ENCODE data around the gene DNAAF8.

DNAAF8 gene

DNA sequence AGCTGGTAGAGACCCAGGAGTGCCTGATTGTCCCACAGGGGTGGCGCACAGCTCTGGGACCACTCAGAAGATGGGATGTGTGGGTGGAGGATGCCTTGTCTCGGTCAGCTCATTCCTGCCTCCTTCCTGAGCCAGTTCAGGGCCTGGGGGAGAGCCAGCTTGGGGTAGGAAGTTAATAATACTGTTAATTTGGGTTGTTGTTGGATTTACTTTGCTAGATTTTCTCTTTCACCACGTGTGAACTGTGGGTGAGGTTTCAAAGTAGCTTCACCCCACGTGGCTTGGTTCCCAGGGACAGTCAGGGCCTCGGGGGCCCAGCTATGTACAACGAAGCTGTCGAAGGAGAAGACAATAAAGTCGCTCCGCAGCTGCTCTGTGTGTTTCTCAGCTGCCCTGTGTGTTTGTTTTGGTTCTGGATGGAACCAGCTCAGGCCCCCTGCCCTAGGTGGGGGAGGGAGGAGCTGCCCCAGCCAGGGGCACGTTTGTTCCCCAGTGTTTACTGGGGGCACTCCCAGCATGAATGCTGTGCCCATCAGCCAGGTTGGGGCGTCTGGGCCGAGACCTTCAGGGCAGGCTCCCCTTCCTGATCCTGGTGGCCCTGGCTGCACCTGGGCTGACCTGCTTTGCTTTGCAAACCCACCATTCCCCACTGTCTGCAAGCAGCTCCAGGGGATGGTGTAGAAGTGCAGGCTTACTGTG, 38.7 kb upstream of the DNAAF8 start:
- no peak for DNase-seq (ENCODE audit: low read depth in 2 of 3, low spot score in 1 of 3)

GRCh38 chr16:4696172-4696904, 38.0 kb upstream of the DNAAF8 start:
- no peak for DNase-seq (ENCODE audit: low read depth in 2 of 3, low spot score in 1 of 3)

GRCh38 chr16:4696905-4697847, 37.2 kb upstream of the DNAAF8 start:
- no peak for DNase-seq (ENCODE audit: low read depth in 2 of 3, low spot score in 1 of 3)

- no peak for DNase-seq (ENCODE audit: low read depth in 2 of 3, low spot score in 1 of 3)
Observed at GRCh38 chr16:4697848-4698291, 36.5 kb upstream of the DNAAF8 start.

DNA sequence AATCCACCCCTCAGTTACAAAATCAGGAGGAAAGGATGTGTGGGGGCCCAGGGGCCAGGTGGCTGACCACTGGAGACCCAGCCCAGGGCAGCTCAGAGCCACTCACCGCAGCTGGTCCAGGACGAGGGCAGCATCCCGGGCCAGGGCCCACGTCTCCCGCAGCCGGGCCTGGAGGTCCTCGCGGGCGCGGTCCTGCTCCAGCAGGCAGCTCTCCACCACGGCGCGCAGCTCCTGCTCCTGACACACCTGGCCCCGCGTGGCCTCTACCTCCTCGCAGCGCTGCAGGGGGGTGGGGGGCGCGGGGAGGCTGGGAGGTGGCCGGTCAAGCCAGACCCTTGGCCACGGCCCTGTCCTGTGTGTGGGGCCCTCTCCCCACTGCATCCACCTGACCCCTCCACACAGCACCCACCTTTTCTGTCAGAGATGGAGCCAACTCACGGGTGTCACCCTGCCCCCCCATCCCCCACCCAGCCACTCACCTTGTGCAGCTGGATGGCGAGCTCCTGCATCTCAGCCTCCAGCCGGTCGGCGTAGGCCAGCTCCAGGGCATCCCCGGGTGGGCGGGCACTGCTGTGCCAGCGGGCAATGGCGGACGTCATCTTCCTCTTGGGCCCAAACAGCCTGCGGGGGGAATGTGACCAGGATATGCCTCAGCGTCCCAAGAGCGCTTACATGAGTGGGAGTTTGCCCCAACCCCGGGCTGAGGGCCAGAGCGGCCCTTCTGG, 35.9 kb upstream of the DNAAF8 start:
- DNase-seq (ENCODE audit: low read depth in 2 of 3, low spot score in 1 of 3): no peak

DNA sequence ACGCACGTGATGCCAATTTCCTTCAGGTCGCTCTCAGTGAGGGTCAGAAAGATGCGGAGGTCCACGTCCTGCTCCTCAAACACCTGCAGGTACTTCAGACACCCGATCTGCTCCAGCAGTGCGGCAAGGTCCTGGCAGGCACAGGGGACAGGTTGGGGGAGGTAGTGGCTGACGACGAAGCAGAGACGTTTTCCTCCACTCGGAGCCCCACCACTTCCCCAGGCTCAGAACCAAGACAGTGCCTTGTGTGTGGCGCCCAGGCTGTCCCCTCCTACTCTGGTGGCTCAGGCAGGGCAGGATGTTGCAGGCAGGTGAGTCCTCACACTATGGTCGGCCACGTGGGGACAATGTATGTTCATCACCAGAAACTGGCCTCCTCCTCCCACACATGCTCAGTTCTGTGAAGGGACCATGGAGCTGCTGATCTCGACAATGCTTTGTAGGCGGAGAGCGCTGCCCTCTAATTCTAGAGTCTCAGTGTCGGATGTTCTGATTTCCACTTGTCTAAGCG, 35.2 kb upstream of the DNAAF8 start:
- no peak for DNase-seq (ENCODE audit: low read depth in 2 of 3, low spot score in 1 of 3)

- no peak for DNase-seq (ENCODE audit: low read depth in 2 of 3, low spot score in 1 of 3)
Observed at GRCh38 chr16:4700380-4700996, 33.8 kb upstream of the DNAAF8 start.

DNA sequence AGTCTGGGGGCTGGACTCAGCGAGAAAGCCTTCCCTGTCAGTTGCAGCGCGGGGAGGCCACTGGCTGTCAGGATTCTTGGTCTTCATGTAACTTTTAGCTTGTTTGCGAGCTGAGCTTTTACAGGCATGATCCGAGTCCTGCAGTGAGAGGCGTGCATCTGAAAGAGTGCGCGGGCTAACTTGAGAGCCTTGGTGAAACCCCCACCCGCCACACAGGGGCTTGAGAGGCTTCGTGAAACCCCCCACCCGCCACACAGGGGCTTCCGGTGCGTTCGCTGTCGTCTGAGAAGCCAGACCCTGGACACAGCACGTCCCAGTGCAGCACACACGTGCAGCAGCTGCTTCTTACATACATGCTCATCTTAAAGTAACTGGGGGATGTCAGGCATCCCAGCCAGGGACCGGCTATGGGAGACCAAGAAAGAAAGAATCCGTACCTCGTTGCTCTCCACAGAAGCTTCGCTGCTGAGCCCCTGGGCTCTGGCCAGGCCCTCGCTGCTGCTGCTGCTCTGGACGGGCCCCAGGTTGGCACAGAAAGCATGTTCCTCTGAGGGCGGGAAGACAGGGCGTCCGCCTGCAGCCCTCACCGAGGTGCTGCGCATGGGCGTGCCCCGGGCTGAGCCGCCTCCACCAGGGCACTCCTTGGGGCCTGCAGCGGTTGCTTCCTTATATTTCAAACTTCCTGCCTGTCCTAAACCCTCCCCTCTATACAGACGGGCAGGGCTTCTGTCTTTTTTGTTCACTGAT, 33.2 kb upstream of the DNAAF8 start:
- no peak for DNase-seq (ENCODE audit: low read depth in 2 of 3, low spot score in 1 of 3)

DNA sequence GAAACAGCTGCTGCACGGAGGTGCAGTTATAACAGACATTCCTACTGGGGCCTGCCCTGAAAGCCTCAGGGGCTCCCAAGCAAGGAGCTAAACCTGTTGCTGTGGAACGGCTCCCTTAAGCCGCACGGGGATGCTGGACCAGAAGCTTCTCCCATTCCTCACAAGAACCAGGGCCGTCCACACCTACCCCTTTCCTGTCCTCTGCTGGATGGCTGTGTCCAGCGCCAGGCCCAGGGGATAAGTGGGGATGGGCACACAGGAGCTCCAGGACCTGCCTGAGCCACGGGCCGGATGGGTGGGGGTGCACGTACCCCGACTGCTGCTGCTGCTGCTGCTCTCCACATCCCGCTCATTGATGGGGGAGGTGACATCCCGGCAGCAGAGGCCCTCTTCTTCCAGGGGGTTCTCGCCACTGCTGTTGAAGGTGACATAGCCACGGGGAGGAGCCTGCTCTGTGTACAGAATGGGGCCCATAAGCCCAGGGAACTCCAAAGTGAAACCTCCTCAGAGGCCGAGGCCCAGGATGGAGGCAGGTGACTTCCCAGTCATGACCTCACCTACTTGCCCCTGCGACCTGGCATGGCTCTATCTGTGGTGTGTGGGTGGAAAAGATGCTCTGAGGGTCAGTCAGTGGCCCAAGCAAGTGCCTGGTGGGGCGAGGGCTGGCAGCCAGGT, 32.4 kb upstream of the DNAAF8 start:
- no peak for DNase-seq (ENCODE audit: low read depth in 2 of 3, low spot score in 1 of 3)

GRCh38 chr16:4702466-4702808, 31.9 kb upstream of the DNAAF8 start:
- DNase-seq (ENCODE audit: low read depth in 2 of 3, low spot score in 1 of 3): no peak

DNA sequence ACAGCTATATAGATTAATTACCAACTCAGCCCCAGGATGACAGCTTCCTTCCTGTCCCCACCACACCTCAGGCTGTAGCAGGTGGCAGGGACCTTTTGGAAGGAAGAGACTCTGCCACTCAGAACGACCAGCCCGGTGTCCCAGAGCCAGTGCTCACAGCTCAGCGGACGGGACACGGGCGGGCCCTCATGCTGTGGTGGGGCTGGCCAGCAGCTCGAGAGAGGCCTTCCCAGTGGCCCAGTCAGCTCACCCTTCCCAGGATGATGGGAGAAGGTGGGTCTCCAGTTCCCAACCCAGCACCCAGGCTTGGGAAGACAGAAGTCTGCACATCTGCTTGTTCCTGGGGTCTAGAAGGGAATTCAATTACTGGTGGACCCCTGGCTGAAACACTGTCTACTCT, 30.4 kb upstream of the DNAAF8 start:
- DNase-seq (ENCODE audit: low read depth in 2 of 3, low spot score in 1 of 3): no peak

GRCh38 chr16:4704491-4704890, 29.8 kb upstream of the DNAAF8 start:
- DNase-seq (ENCODE audit: low read depth in 2 of 3, low spot score in 1 of 3): no peak

GRCh38 chr16:4704913-4705312, 29.4 kb upstream of the DNAAF8 start:
- DNase-seq (ENCODE audit: low read depth in 2 of 3, low spot score in 1 of 3): no peak

DNA sequence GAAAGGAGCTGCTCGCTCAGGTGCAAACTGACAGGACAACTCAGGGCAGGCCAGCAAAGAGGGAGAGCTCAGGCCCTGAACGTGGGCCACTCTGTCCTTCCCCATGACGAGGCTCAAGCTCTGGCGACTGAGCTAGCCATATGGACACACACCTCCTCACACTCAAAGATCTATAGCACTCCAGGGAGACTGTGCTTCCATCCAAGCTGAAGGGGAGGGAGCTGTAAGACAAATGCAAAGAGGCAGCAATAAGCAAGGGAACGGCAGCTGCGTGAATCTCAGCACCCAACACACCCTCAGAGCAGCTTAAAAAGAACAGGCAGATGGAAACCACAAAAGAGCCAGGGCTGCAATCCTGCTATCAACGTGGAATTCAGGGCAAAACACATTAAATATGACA, 27.5 kb upstream of the DNAAF8 start:
- no peak for DNase-seq (ENCODE audit: low read depth in 2 of 3, low spot score in 1 of 3)

DNA sequence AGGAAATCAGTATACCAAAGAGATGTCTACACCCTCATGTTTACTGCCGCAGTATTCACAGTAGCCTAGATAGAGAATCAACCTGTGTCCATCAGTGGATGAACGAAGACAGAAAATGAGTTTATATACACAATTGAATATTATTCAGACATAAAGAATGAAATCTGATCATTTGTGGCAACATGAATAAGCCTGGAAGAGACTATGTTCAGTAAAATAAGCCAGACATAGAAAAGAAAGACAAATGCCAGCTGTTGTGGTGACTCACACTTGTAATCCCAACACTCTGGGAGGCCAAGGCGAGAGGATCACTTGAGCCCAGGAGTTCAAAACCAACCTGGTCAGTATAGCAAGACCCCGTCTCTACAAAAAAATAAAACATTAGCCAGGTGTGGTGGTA, 24.9 kb upstream of the DNAAF8 start:
- no peak for DNase-seq (ENCODE audit: low read depth in 2 of 3, low spot score in 1 of 3)

DNA sequence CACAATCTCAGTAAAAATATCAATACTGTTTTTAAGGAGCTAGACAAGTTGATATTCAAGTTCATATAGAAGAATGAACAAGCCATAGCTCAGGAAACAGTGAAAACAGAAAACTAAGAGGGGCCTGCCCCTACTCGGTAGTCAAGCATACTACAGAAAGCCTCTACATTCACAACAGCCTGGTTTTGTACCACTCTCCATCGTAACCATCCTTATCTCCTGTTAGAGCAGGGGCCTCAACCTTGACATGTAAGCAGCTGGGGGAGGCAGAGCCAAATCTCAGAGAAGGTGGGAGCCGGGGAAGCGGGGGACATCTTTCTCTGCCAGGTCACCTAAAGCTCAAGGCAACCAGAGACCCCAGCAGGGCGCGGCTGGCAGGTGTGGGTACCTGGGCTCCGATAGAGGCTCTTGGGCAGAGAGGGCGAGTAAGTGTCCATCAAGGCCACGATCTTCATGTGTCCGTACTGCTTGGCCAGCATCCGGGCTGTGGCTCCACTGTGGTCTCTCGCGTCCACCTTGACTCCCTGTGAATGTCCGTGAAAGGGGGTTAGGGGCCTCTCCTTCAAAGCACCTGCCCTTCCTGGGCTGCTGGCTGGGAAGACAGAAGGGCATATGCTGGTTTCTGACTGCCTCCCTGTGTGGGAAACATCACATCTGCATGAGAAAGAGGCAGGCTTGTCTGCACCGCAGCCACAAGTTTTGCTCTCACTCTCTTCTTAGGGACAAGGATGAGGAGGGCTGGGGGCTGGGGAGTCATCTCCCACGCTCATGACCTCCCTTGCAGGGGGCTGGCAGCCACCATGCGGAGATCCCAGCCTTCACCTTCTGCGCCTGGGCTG, 20.5 kb upstream of the DNAAF8 start:
- no peak for DNase-seq (ENCODE audit: low read depth in 2 of 3, low spot score in 1 of 3)

DNA sequence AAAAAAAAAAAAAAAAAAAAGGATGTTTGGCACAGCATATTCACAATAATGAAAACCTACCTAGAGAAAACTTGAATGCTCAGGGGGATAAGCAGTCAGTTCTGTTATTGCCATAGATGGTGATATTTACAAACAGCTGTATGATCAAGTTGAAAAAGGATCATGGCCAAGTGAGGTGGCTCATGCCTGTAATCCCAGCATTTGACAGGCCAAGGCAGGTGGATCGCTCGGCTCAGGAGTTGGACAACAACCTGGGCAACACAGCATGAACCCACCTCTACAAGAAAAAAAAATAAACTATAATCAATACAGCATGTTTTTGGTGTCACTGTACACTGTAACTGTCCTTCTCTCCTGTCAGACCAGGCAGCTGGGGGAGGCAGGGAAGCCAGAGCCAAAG, 19.3 kb upstream of the DNAAF8 start:
- no peak for DNase-seq (ENCODE audit: low read depth in 2 of 3, low spot score in 1 of 3)

GRCh38 chr16:4718466-4718865, 15.9 kb upstream of the DNAAF8 start:
- DNase-seq (ENCODE audit: low read depth in 2 of 3, low spot score in 1 of 3): no peak
